Measurements from ENCODE around the gene RBM10.
A peak's percentile ranks its signal among the peaks of the same experiment; 100 is the strongest.
"Not testable (repeated sequence)": the region's sequence is repeated elsewhere in the genome, so short reads cannot be mapped to it uniquely, and the experiment has no call there.

Gene RBM10

GRCh38 chrX:47129157-47129898 lies 15.7 kb upstream of the RBM10 start:
- H3K36me3 ChIP-seq (ENCODE audit: control insufficient read depth in 1 of 2, insufficient read depth in 2 of 2, low read length in 2 of 2), result no peaks in the 10 kb centered on the region
- H3K27me3 ChIP-seq (ENCODE audit: control insufficient read depth in 1 of 2, insufficient read depth in 2 of 2, low read length in 2 of 2), result no peaks in the 10 kb centered on the region
- H3K27ac ChIP-seq (ENCODE audit: low read depth, low read length), result peak overlapping the region; percentile 80
- no peaks in the 10 kb centered on the region for H3K4me1 ChIP-seq (ENCODE audit: control insufficient read depth in 1 of 2, insufficient read depth in 2 of 2, low read length in 2 of 2)
- peak overlapping the region; percentile 82 to 88 for H3K4me3 ChIP-seq (ENCODE audit: low read depth in 1 of 2, low read length in 2 of 2)
- H3K9me3 ChIP-seq (ENCODE audit: control insufficient read depth in 1 of 2, low read length in 2 of 2), result no peaks in the 10 kb centered on the region
- peak overlapping the region; percentile 44 to 65 for H3K9ac ChIP-seq (ENCODE audit: low read depth in 1 of 2, low read length in 2 of 2)

GRCh38 chrX:47129899-47130358 lies 15.1 kb upstream of the RBM10 start:
- no peaks in the 10 kb centered on the region for H3K36me3 ChIP-seq (ENCODE audit: control insufficient read depth in 1 of 2, insufficient read depth in 2 of 2, low read length in 2 of 2)
- no peaks in the 10 kb centered on the region for H3K4me1 ChIP-seq (ENCODE audit: control insufficient read depth in 1 of 2, insufficient read depth in 2 of 2, low read length in 2 of 2)
- no peaks in the 10 kb centered on the region for H3K27me3 ChIP-seq (ENCODE audit: control insufficient read depth in 1 of 2, insufficient read depth in 2 of 2, low read length in 2 of 2)
- no peaks in the 10 kb centered on the region for H3K9me3 ChIP-seq (ENCODE audit: control insufficient read depth in 1 of 2, low read length in 2 of 2)
- H3K27ac ChIP-seq (ENCODE audit: low read depth, low read length), result no peak overlapping the region
- H3K4me3 ChIP-seq (ENCODE audit: low read depth in 1 of 2, low read length in 2 of 2), result peak overlapping the region; percentile 82 to 88
- peak overlapping the region in 1 of 2 donors; percentile 65 for H3K9ac ChIP-seq (ENCODE audit: low read depth in 1 of 2, low read length in 2 of 2)

- Histone ChIP-seq H3K9me3 (ENCODE audit: control insufficient read depth in 1 of 2, low read length in 2 of 2) (no peaks in the 10 kb centered on the region), H3K4me3 (ENCODE audit: low read depth in 1 of 2, low read length in 2 of 2) (no peak overlapping the region), H3K9ac (ENCODE audit: low read depth in 1 of 2, low read length in 2 of 2) (no peak overlapping the region), H3K36me3 (ENCODE audit: control insufficient read depth in 1 of 2, insufficient read depth in 2 of 2, low read length in 2 of 2) (no peaks in the 10 kb centered on the region), H3K27me3 (ENCODE audit: control insufficient read depth in 1 of 2, insufficient read depth in 2 of 2, low read length in 2 of 2) (no peaks in the 10 kb centered on the region), H3K4me1 (ENCODE audit: control insufficient read depth in 1 of 2, insufficient read depth in 2 of 2, low read length in 2 of 2) (no peaks in the 10 kb centered on the region), H3K27ac (ENCODE audit: low read depth, low read length) (no peak overlapping the region)
Measured at GRCh38 chrX:47133493-47133892, 11.5 kb upstream of the RBM10 start.

DNA sequence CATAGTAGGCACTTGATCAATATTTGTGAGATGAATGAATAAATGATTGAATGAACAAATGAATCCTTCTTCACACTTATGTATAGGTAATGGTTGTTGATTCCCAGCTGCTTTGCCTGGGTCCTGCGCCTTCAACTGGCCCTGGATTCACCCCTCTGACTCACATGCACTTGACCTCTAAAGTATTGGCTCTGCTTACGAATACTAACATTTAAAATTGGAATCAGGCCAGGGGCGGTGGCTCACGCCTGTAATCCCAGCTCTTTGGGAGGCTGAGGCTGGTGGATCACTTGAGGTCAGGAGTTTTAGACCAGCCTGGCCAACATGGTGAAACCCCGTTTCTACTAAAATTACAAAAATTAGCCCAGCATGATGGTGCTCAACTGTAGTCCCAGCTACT lies 9.4 kb upstream of the RBM10 start:
- not testable (repeated sequence) for H3K27ac ChIP-seq (ENCODE audit: low read depth, low read length); H3K4me3 ChIP-seq (ENCODE audit: low read depth in 1 of 2, low read length in 2 of 2); H3K27me3 ChIP-seq (ENCODE audit: control insufficient read depth in 1 of 2, insufficient read depth in 2 of 2, low read length in 2 of 2)

GRCh38 chrX:47138171-47138570 lies 6.8 kb upstream of the RBM10 start:
- no peaks in the 10 kb centered on the region for H3K9me3 ChIP-seq (ENCODE audit: control insufficient read depth in 1 of 2, low read length in 2 of 2)
- H3K4me1 ChIP-seq (ENCODE audit: control insufficient read depth in 1 of 2, insufficient read depth in 2 of 2, low read length in 2 of 2), result no peaks in the 10 kb centered on the region
- H3K9ac ChIP-seq (ENCODE audit: low read depth in 1 of 2, low read length in 2 of 2), result no peak overlapping the region
- no peak overlapping the region for H3K4me3 ChIP-seq (ENCODE audit: low read depth in 1 of 2, low read length in 2 of 2)
- no peak overlapping the region for H3K27ac ChIP-seq (ENCODE audit: low read depth, low read length)
- H3K36me3 ChIP-seq (ENCODE audit: control insufficient read depth in 1 of 2, insufficient read depth in 2 of 2, low read length in 2 of 2), result peaks cover 0 to 17% of the 10 kb centered on the region in 2 donors
- H3K27me3 ChIP-seq (ENCODE audit: control insufficient read depth in 1 of 2, insufficient read depth in 2 of 2, low read length in 2 of 2), result no peaks in the 10 kb centered on the region

More for the DNA sequence above, 9.4 kb upstream of the RBM10 start:
- H3K4me1 ChIP-seq (ENCODE audit: control insufficient read depth in 1 of 2, insufficient read depth in 2 of 2, low read length in 2 of 2); H3K36me3 ChIP-seq (ENCODE audit: control insufficient read depth in 1 of 2, insufficient read depth in 2 of 2, low read length in 2 of 2); H3K9ac ChIP-seq (ENCODE audit: low read depth in 1 of 2, low read length in 2 of 2); H3K9me3 ChIP-seq (ENCODE audit: control insufficient read depth in 1 of 2, low read length in 2 of 2): not testable (repeated sequence)

GRCh38 chrX:47143894-47144625 lies 961 bp upstream of the RBM10 start:
- Histone ChIP-seq H3K4me3 (ENCODE audit: low read depth in 1 of 2, low read length in 2 of 2) (peak overlapping the region; percentile 83 to 87), H3K36me3 (ENCODE audit: control insufficient read depth in 1 of 2, insufficient read depth in 2 of 2, low read length in 2 of 2) (peaks cover 0 to 21% of the 10 kb centered on the region in 2 donors), H3K27me3 (ENCODE audit: control insufficient read depth in 1 of 2, insufficient read depth in 2 of 2, low read length in 2 of 2) (no peaks in the 10 kb centered on the region), H3K4me1 (ENCODE audit: control insufficient read depth in 1 of 2, insufficient read depth in 2 of 2, low read length in 2 of 2) (peaks cover 20 to 21% of the 10 kb centered on the region in 2 donors), H3K9ac (ENCODE audit: low read depth in 1 of 2, low read length in 2 of 2) (peak overlapping the region; percentile 70 to 79), H3K27ac (ENCODE audit: low read depth, low read length) (peak overlapping the region; percentile 77), H3K9me3 (ENCODE audit: control insufficient read depth in 1 of 2, low read length in 2 of 2) (no peaks in the 10 kb centered on the region)

DNA sequence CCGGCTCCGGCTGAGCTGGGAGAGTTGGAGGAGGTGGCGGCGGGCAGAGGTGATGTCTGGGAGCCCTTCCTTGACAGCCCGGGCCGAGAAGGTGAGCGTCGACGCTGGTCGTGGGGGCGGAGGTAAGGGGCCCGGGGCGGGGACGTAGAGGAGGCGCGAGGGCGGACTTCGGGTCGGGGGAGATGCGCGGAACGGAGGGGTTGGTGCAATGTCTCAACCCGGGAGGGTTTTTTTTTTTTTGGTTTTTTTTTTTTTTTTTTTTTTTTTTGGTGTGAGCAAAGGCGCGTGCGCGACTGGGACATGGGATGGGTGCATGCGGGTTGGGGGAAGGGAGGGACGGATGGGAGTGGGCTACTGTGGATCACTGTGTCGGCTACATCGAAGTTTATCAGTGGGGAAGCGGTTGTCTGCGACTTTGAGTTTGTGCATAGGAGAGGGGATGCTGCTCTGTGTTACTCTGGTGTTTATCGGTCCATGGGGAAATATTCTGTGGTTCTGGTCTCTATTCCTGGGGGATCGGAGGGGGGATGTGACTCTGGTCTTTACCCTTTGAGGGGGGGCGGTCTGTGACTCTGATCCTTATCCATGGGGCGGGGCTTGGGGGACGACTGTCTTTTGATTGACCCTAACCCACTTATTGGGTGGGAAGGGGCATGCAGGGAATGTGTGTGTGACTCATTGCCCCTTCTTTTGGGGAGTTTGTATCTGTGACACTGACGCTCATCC lies 537 bp downstream of the RBM10 start:
- peak overlapping the region; percentile 83 to 87 for H3K4me3 ChIP-seq (ENCODE audit: low read depth in 1 of 2, low read length in 2 of 2)
- peak overlapping the region; percentile 97 for H3K27ac ChIP-seq (ENCODE audit: low read depth, low read length)
- peaks cover 0 to 20% of the 10 kb centered on the region in 2 donors for H3K36me3 ChIP-seq (ENCODE audit: control insufficient read depth in 1 of 2, insufficient read depth in 2 of 2, low read length in 2 of 2)
- H3K9me3 ChIP-seq (ENCODE audit: control insufficient read depth in 1 of 2, low read length in 2 of 2), result no peaks in the 10 kb centered on the region
- no peaks in the 10 kb centered on the region for H3K27me3 ChIP-seq (ENCODE audit: control insufficient read depth in 1 of 2, insufficient read depth in 2 of 2, low read length in 2 of 2)
- peak overlapping the region; percentile 77 to 79 for H3K9ac ChIP-seq (ENCODE audit: low read depth in 1 of 2, low read length in 2 of 2)
- H3K4me1 ChIP-seq (ENCODE audit: control insufficient read depth in 1 of 2, insufficient read depth in 2 of 2, low read length in 2 of 2), result peaks cover 20 to 21% of the 10 kb centered on the region in 2 donors

DNA sequence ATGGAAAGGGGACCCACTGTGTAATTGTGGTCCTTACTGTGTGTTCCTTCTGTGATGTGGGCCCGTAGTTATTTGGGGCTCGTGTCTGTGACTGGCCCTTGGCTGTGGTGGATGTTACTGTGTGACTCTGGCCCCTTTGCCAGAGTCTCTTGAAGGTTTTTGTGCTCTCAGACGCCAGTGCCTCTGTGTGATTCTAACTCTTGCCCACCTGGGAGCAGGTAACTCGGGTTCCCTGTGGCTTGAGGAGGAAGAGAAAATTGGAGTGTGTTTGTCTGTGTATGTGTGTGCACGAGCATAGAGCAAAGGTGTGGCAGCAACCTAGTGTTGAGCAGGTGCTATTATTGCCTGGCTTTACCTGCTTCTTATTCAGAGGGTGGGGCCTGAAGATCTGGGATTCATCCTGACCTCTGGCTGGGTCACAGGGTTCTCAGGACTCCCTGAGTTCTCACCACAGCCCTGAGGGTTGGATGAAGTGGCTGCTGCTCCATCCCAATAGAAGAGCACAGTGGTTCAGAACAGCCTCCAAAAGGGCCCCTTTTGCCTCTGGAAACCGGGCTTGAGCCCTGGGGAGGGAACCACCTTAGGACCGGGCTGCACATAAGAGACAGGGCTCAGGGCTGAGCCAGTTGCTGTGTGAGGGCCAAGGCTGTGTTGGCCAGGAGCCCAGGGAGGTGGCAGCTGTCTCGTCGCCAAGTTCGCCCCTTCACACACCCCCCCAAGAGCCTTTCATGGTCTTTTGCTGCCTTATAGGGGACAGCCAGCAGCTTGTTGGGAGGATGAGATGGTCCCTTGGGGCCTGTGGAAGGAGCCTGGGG lies 1.3 kb downstream of the RBM10 start:
- peak overlapping the region; percentile 83 to 87 for H3K4me3 ChIP-seq (ENCODE audit: low read depth in 1 of 2, low read length in 2 of 2)
- peaks cover 20 to 21% of the 10 kb centered on the region in 2 donors for H3K4me1 ChIP-seq (ENCODE audit: control insufficient read depth in 1 of 2, insufficient read depth in 2 of 2, low read length in 2 of 2)
- peak overlapping the region; percentile 0 for H3K27ac ChIP-seq (ENCODE audit: low read depth, low read length)
- H3K27me3 ChIP-seq (ENCODE audit: control insufficient read depth in 1 of 2, insufficient read depth in 2 of 2, low read length in 2 of 2), result no peaks in the 10 kb centered on the region
- no peaks in the 10 kb centered on the region for H3K9me3 ChIP-seq (ENCODE audit: control insufficient read depth in 1 of 2, low read length in 2 of 2)
- peak overlapping the region; percentile 49 to 79 for H3K9ac ChIP-seq (ENCODE audit: low read depth in 1 of 2, low read length in 2 of 2)
- H3K36me3 ChIP-seq (ENCODE audit: control insufficient read depth in 1 of 2, insufficient read depth in 2 of 2, low read length in 2 of 2), result peaks cover 0 to 16% of the 10 kb centered on the region in 2 donors

DNA sequence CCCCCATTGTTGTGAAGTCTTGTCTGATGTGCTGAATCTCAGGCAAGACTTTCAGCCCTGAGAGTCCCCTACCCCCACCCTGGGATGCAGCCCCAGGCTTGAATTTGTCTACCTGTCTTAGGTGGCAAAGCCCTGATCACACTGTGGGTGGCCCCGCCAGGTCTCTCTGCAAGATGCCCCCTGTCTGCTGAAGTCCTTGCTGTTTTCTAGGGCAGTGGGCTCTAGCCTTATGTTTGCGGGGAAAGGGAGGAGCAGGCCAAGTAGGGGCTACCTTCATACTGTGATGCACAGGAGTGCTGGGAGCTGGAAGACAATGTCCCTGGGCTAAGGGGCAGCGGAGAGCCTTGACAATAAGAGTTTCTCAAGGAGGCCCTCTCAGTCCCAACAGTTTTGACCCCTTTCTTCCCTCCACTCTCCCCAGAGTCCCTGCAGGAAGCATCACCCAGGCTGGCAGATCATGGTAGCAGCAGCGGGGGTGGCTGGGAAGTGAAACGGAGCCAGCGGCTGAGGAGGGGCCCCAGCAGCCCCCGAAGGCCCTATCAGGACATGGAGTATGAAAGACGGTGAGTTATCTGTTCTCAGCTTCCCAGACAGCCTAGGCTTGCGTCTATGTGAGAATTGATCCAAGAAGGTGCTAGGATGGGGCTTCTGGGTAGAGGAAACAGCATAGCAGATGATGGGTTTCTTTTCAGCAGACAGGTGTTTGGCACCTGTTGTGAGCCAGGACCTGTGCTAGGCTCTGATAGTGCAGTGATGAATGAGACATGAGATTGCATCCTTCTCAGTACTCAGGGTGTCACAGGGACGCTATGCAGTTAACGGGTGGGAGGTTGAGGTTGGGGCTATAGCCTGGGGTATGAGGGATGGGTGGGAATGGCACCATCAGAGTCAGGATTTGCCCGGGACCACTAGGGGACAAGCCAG lies 2.2 kb downstream of the RBM10 start:
- H3K27me3 ChIP-seq (ENCODE audit: control insufficient read depth in 1 of 2, insufficient read depth in 2 of 2, low read length in 2 of 2), result no peaks in the 10 kb centered on the region
- peaks cover 0 to 11% of the 10 kb centered on the region in 2 donors for H3K36me3 ChIP-seq (ENCODE audit: control insufficient read depth in 1 of 2, insufficient read depth in 2 of 2, low read length in 2 of 2)
- H3K4me1 ChIP-seq (ENCODE audit: control insufficient read depth in 1 of 2, insufficient read depth in 2 of 2, low read length in 2 of 2), result peaks cover 20 to 21% of the 10 kb centered on the region in 2 donors
- H3K9me3 ChIP-seq (ENCODE audit: control insufficient read depth in 1 of 2, low read length in 2 of 2), result no peaks in the 10 kb centered on the region
- peak overlapping the region; percentile 0 for H3K27ac ChIP-seq (ENCODE audit: low read depth, low read length)
- H3K4me3 ChIP-seq (ENCODE audit: low read depth in 1 of 2, low read length in 2 of 2), result peak overlapping the region; percentile 83 to 87
- H3K9ac ChIP-seq (ENCODE audit: low read depth in 1 of 2, low read length in 2 of 2), result peak overlapping the region in 1 of 2 donors; percentile 79

All from duodenal mucosa (tissue), 2 donors.